IPS-18a (cell line): ENCODE results near the gene SQOR.

ENCODE experiments used
- H3K27ac ChIP-seq: one replicate; pipeline ENCODE4 v1.5.1; 2013; ENCODE audit warnings: low read length
- H3K27me3 ChIP-seq: one replicate; pipeline ENCODE4 v1.6.1; 2013; ENCODE audit warnings: mild to moderate bottlenecking, low read length; ENCODE audit not compliant: control insufficient read depth, insufficient read depth
- H3K36me3 ChIP-seq: one replicate; pipeline ENCODE4 v1.6.1; 2013; ENCODE audit warnings: low read depth, low read length; ENCODE audit not compliant: control insufficient read depth
- H3K4me1 ChIP-seq: one replicate; pipeline ENCODE4 v1.6.1; 2013; ENCODE audit warnings: low read depth, low read length; ENCODE audit not compliant: control insufficient read depth
- H3K4me3 ChIP-seq: one replicate; pipeline ENCODE4 v1.5.1; 2013; ENCODE audit warnings: low read length
- H3K9ac ChIP-seq: one replicate; pipeline ENCODE4 v1.6.1; 2013; ENCODE audit warnings: mild to moderate bottlenecking, low read length, moderate library complexity
- H3K9me3 ChIP-seq: one replicate; pipeline ENCODE4 v1.6.1; 2013; ENCODE audit warnings: low read depth, low read length; ENCODE audit not compliant: control insufficient read depth

The SQOR gene

GRCh38 chr15:45603881-45604280 is 30.9 kb upstream of the SQOR start:
- no peaks in the 10 kb centered on the region for H3K9me3 ChIP-seq
- H3K27ac ChIP-seq = no peak overlapping the region
- peaks cover 12% of the 10 kb centered on the region for H3K36me3 ChIP-seq
- H3K4me1 ChIP-seq = no peaks in the 10 kb centered on the region
- no peak overlapping the region for H3K9ac ChIP-seq
- H3K4me3 ChIP-seq = no peak overlapping the region
- no peaks in the 10 kb centered on the region for H3K27me3 ChIP-seq

GRCh38 chr15:45604326-45604725 is 30.5 kb upstream of the SQOR start:
- Histone ChIP-seq H3K9ac (no peak overlapping the region), H3K4me1 (no peaks in the 10 kb centered on the region), H3K36me3 (peaks cover 12% of the 10 kb centered on the region), H3K27me3 (no peaks in the 10 kb centered on the region), H3K27ac (no peak overlapping the region), H3K9me3 (no peaks in the 10 kb centered on the region), H3K4me3 (no peak overlapping the region)

- Histone ChIP-seq H3K9ac (no peak overlapping the region), H3K27ac (no peak overlapping the region), H3K4me3 (no peak overlapping the region), H3K36me3 (peaks cover 12% of the 10 kb centered on the region), H3K4me1 (no peaks in the 10 kb centered on the region), H3K27me3 (no peaks in the 10 kb centered on the region), H3K9me3 (no peaks in the 10 kb centered on the region)
Observed at GRCh38 chr15:45606413-45606812, 28.4 kb upstream of the SQOR start.

- no peaks in the 10 kb centered on the region for H3K4me1 ChIP-seq
- no peaks in the 10 kb centered on the region for H3K27me3 ChIP-seq
- H3K27ac ChIP-seq = no peak overlapping the region
- H3K4me3 ChIP-seq = no peak overlapping the region
- no peak overlapping the region for H3K9ac ChIP-seq
- peaks cover 12% of the 10 kb centered on the region for H3K36me3 ChIP-seq
- H3K9me3 ChIP-seq = no peaks in the 10 kb centered on the region
Observed at GRCh38 chr15:45606841-45607240, 28.0 kb upstream of the SQOR start.

GRCh38 chr15:45611305-45611704 is 23.5 kb upstream of the SQOR start:
- H3K9me3 ChIP-seq = no peaks in the 10 kb centered on the region
- H3K27me3 ChIP-seq = no peaks in the 10 kb centered on the region

GRCh38 chr15:45612790-45613415 is 21.9 kb upstream of the SQOR start:
- Histone ChIP-seq H3K9me3 (no peaks in the 10 kb centered on the region), H3K27ac (no peak overlapping the region), H3K27me3 (no peaks in the 10 kb centered on the region), H3K4me1 (no peaks in the 10 kb centered on the region), H3K36me3 (peaks cover 1% of the 10 kb centered on the region), H3K4me3 (no peak overlapping the region), H3K9ac (no peak overlapping the region)

More at GRCh38 chr15:45611305-45611704, 23.5 kb upstream of the SQOR start:
- Histone ChIP-seq H3K36me3 (peaks cover 10% of the 10 kb centered on the region), H3K4me3 (no peak overlapping the region), H3K4me1 (no peaks in the 10 kb centered on the region), H3K27ac (no peak overlapping the region), H3K9ac (no peak overlapping the region)

- Histone ChIP-seq H3K4me3 (no peak overlapping the region), H3K4me1 (no peaks in the 10 kb centered on the region), H3K27me3 (no peaks in the 10 kb centered on the region), H3K9ac (no peak overlapping the region), H3K27ac (no peak overlapping the region), H3K9me3 (no peaks in the 10 kb centered on the region), H3K36me3 (no peaks in the 10 kb centered on the region)
Observed at GRCh38 chr15:45616901-45617323, 17.9 kb upstream of the SQOR start.

- Histone ChIP-seq H3K9ac (no peak overlapping the region), H3K9me3 (no peaks in the 10 kb centered on the region), H3K4me1 (no peaks in the 10 kb centered on the region), H3K4me3 (no peak overlapping the region), H3K27ac (no peak overlapping the region), H3K27me3 (no peaks in the 10 kb centered on the region), H3K36me3 (no peaks in the 10 kb centered on the region)
Observed at GRCh38 chr15:45618813-45619212, 16.0 kb upstream of the SQOR start.

- peaks cover 9% of the 10 kb centered on the region for H3K9me3 ChIP-seq
- H3K9ac ChIP-seq = no peak overlapping the region
- H3K4me1 ChIP-seq = no peaks in the 10 kb centered on the region
- no peak overlapping the region for H3K4me3 ChIP-seq
- H3K36me3 ChIP-seq = no peaks in the 10 kb centered on the region
- no peak overlapping the region for H3K27ac ChIP-seq
- H3K27me3 ChIP-seq = peaks cover 10% of the 10 kb centered on the region
Observed at GRCh38 chr15:45628136-45628535, 6.7 kb upstream of the SQOR start.

GRCh38 chr15:45630917-45631691 is 3.7 kb upstream of the SQOR start:
- Histone ChIP-seq H3K4me1 (no peaks in the 10 kb centered on the region), H3K9ac (no peak overlapping the region), H3K4me3 (no peak overlapping the region), H3K9me3 (peaks cover 6% of the 10 kb centered on the region), H3K27ac (no peak overlapping the region), H3K27me3 (peaks cover 39% of the 10 kb centered on the region), H3K36me3 (no peaks in the 10 kb centered on the region)

- Histone ChIP-seq H3K27ac (no peak overlapping the region), H3K4me1 (no peaks in the 10 kb centered on the region), H3K27me3 (peaks cover 46% of the 10 kb centered on the region), H3K9ac (no peak overlapping the region), H3K4me3 (no peak overlapping the region), H3K9me3 (no peaks in the 10 kb centered on the region), H3K36me3 (no peaks in the 10 kb centered on the region)
Observed at GRCh38 chr15:45631776-45632175, 3.1 kb upstream of the SQOR start.

GRCh38 chr15:45635191-45635638 is 386 bp downstream of the SQOR start:
- Histone ChIP-seq H3K9me3 (no peaks in the 10 kb centered on the region), H3K4me1 (no peaks in the 10 kb centered on the region), H3K4me3 (peak overlapping the region; percentile 73), H3K9ac (peak overlapping the region; percentile 3), H3K27ac (no peak overlapping the region), H3K27me3 (peaks cover 56% of the 10 kb centered on the region), H3K36me3 (no peaks in the 10 kb centered on the region)
